OCI-LY3 (cell line): ENCODE measurements around the gene ZBTB9.

Experiments used
- EZH2phosphoT487 ChIP-seq: fragments of 200-600 bp; shearing (Covaris generic); IDR thresholded peaks from 2 replicates; pipeline ENCODE4 v1.6.1; 2018; ENCODE audit warnings: antibody characterized with exemption, mixed run types, low read depth
- TF ChIP-seq, protein P1 (sequence below): fragments of 200-600, 300-600 bp; sonication (generic); IDR thresholded peaks from 2 replicates; pipeline ENCODE4 v1.5.1; 2014; ENCODE audit warnings: antibody characterized with exemption, low read length, low read depth

DNA sequence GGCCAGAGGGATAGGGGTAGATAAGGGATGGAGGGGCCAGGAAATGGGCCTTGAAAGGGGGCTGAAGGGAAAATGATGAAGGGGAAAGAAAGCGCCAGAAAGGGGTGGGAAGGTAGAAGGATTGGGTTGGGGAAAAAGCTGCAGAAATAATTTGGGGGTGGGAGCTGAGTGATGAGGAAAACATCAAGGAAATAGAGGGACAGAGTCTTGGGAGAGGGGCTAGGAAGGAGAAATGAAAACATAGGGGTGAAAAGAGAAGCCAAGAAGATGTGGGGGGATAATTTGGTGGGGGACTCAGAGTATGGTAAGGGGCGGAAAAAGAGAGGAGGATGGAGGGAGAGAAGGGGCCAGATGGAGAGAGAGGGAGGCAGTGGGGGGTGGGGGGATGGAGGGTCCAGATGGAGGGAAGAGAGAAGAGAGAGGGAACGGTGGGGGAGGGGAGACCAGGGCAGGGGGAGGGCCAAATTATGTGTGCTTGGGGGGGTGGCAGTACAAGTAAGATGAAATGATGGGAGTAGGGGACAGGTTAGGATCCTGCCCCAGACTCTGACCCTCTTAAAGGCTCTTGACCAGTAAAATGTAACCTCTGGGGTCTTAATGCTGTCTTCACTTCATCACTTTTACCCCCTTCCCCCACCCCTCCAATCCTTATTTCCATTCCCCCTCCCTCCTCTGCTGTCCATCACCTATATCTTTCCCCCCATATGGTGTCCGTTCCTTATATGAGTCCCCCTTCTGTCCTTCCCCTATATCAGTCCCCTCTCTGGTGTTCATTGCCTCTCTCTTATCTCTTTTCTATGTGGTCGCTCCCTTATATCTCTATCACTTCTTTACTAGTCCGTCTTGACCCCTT is 33.7 kb upstream of the ZBTB9 start:
- TF ChIP-seq, protein P1, sequence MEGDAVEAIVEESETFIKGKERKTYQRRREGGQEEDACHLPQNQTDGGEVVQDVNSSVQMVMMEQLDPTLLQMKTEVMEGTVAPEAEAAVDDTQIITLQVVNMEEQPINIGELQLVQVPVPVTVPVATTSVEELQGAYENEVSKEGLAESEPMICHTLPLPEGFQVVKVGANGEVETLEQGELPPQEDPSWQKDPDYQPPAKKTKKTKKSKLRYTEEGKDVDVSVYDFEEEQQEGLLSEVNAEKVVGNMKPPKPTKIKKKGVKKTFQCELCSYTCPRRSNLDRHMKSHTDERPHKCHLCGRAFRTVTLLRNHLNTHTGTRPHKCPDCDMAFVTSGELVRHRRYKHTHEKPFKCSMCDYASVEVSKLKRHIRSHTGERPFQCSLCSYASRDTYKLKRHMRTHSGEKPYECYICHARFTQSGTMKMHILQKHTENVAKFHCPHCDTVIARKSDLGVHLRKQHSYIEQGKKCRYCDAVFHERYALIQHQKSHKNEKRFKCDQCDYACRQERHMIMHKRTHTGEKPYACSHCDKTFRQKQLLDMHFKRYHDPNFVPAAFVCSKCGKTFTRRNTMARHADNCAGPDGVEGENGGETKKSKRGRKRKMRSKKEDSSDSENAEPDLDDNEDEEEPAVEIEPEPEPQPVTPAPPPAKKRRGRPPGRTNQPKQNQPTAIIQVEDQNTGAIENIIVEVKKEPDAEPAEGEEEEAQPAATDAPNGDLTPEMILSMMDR, result no peak
- TF ChIP-seq EZH2phosphoT487, result no peak
